Measurements from ENCODE around the gene UFC1. TPM values are rescaled to one million over a fixed set of nuclear protein-coding genes. Genes with fewer than 3 reads are reported as not detected.

Gene UFC1
- total and polyA plus RNA-seq, 2 of the 13 experiments (the other 11 are each of a cell fraction or from before 2014, with no cell fraction given): 72.8 to 85.2 TPM

DNA sequence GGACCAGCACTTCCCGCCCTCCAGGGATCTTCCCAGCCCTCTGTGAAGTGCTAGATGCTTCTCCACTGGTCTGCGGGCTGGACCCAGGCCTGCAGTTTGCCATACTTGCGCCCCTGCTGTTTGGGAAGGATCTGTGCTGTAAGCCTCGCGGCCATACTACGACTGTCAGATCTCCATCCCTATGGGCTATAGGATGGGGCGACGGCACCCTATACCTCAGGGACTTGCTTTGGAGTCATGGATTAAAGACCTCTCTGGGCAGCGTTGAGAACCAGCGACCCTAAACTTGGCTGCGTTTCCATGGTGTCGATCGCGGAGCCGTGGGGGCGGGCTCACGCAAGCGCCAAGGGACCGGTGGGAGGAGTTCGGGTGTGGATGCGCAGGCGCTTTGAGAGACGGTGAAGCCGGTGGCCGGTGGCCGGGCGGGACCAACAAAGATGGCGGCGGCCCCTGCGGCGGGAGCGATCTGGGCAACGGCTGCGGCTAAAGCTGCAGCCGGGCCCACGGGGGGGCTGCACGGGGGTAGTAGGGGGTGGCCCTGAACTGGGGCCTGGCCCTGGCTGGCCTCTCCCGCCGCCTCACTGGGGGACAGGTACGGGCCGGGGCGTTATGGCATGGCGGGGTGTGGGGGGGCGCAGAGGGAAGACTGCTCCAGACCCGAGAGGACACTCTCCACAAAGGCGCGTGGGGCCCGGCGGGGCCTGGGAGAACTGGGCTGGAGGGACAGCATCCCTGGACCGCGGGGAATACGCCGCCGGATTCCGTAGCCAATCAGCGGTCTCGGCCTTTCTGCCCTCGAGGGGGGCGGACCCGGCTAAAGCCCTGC lies 5.5 kb downstream of the UFC1 start, which contains the start of gene USP21 (continued):
- TF ChIP-seq THAP8 (CRISPR knock-in tag; IDR thresholded peaks at IDR 0.05; ENCODE audit: borderline replicate concordance) (no peak), NONO (IDR thresholded peaks at IDR 0.05) (no peak), NONO (CRISPR knock-in tag; conservative IDR thresholded peaks at IDR 0.05) (no peak; the same call in 1 of the 2 replicates), MYC (CRISPR knock-in tag; IDR thresholded peaks at IDR 0.05; ENCODE audit: borderline replicate concordance) (0 out of 2 replicates have a peak, but pooled peaks have one; percentile 26), KDM6A (CRISPR knock-in tag; IDR thresholded peaks at IDR 0.05; ENCODE audit: low read depth) (no peak), ZMAT3 (CRISPR knock-in tag; conservative IDR thresholded peaks at IDR 0.05) (peak; percentile 43; the same call in 1 of the 2 replicates), ZNF891 (CRISPR knock-in tag; IDR thresholded peaks at IDR 0.05) (peak; percentile 77), SYNCRIP (IDR thresholded peaks at IDR 0.05; ENCODE audit: insufficient read depth, low read depth, low read length) (no peak), ZNF292 (CRISPR knock-in tag; IDR thresholded peaks at IDR 0.05; ENCODE audit: borderline replicate concordance, low read depth) (no peak), HNF4A (CRISPR knock-in tag; IDR thresholded peaks at IDR 0.05) (no peak), ZNF468 (CRISPR knock-in tag; IDR thresholded peaks at IDR 0.05) (no peak), THAP7 (CRISPR knock-in tag; IDR thresholded peaks at IDR 0.05) (no peak), ZSCAN20 (CRISPR knock-in tag; IDR thresholded peaks at IDR 0.05; ENCODE audit: borderline replicate concordance) (no peak), NR2C2 (CRISPR knock-in tag; IDR thresholded peaks at IDR 0.05; ENCODE audit: borderline replicate concordance) (no peak), ARNT2 (CRISPR knock-in tag; IDR thresholded peaks at IDR 0.05; ENCODE audit: low read depth) (no peak), TBP (CRISPR knock-in tag; IDR thresholded peaks at IDR 0.05) (no peak), ARHGAP35 (CRISPR knock-in tag; IDR thresholded peaks at IDR 0.05; ENCODE audit: borderline replicate concordance) (no peak), ZNF256 (CRISPR knock-in tag; conservative IDR thresholded peaks at IDR 0.05) (no peak), JDP2 (CRISPR knock-in tag; IDR thresholded peaks at IDR 0.05; ENCODE audit: borderline replicate concordance) (no peak), GLI4 (CRISPR knock-in tag; IDR thresholded peaks at IDR 0.05; ENCODE audit: borderline replicate concordance) (no peak), ZNF740 (CRISPR knock-in tag; IDR thresholded peaks at IDR 0.05) (peak; percentile 90), KMT2A (CRISPR knock-in tag; IDR thresholded peaks at IDR 0.05) (no peak), ZNF367 (CRISPR knock-in tag; IDR thresholded peaks at IDR 0.05; ENCODE audit: borderline replicate concordance) (no peak), ZNF12 (CRISPR knock-in tag; IDR thresholded peaks at IDR 0.05) (no peak), ZNF788 (CRISPR knock-in tag; IDR thresholded peaks at IDR 0.05; ENCODE audit: borderline replicate concordance) (peak; percentile 50; the same call in 1 of the 2 replicates), ZNF782 (CRISPR knock-in tag; IDR thresholded peaks at IDR 0.05; ENCODE audit: borderline replicate concordance) (no peak)
- TF ChIP-seq, protein P1, sequence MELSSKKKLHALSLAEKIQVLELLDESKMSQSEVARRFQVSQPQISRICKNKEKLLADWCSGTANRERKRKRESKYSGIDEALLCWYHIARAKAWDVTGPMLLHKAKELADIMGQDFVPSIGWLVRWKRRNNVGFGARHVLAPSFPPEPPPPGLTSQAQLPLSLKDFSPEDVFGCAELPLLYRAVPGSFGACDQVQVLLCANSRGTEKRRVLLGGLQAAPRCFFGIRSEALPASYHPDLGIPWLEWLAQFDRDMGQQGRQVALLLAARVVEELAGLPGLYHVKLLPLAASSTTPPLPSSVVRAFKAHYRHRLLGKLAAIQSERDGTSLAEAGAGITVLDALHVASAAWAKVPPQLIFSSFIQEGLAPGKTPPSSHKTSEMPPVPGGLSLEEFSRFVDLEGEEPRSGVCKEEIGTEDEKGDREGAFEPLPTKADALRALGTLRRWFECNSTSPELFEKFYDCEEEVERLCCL (CRISPR knock-in tag; IDR thresholded peaks at IDR 0.05; ENCODE audit: borderline replicate concordance): no peak
- TF ChIP-seq, protein P2, sequence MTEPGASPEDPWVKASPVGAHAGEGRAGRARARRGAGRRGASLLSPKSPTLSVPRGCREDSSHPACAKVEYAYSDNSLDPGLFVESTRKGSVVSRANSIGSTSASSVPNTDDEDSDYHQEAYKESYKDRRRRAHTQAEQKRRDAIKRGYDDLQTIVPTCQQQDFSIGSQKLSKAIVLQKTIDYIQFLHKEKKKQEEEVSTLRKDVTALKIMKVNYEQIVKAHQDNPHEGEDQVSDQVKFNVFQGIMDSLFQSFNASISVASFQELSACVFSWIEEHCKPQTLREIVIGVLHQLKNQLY (CRISPR knock-in tag; IDR thresholded peaks at IDR 0.05): no peak

All from HepG2 (cell line).